GM12891 (cell line): ENCODE data around the gene PCDHGA9.

Source experiments
- POLR2A ChIP-seq: IDR thresholded peaks from 2 replicates; pipeline ENCODE4 v1.6.1; 2011; ENCODE audit warnings: low read depth, low read length, control low read depth
- TAF1 ChIP-seq: IDR thresholded peaks from 2 replicates; pipeline ENCODE4 v1.6.1; 2011; ENCODE audit warnings: low read depth, low read length, control low read depth

DNA sequence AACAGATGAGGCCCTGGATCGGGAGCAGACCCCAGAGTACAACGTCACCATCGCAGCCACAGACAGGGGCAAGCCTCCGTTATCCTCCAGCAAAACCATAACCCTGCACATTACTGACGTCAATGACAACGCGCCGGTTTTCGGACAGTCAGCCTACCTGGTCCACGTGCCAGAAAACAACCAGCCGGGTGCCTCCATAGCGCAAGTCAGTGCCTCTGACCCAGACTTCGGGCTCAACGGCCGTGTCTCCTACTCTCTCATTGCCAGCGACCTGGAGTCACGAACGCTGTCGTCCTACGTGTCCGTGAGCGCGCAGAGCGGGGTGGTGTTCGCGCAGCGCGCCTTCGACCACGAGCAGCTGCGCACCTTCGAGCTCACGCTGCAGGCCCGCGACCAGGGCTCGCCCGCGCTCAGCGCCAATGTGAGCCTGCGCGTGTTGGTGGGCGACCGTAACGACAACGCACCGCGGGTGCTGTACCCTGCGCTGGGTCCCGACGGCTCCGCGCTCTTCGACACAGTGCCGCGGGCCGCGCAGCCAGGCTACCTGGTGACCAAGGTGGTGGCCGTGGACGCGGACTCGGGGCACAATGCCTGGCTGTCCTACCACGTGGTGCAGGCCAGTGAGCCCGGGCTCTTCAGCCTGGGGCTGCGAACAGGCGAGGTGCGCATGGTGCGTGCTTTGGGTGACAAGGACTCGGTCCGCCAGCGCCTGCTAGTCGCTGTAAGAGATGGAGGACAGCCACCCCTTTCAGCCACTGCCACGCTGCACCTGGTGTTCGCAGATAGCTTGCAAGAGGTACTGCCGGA, 16.7 kb downstream of the PCDHGA9 start:
- TF ChIP-seq POLR2A (no peak), TAF1 (no peak)
